H1 (cell line): Measurements from ENCODE around the gene C2CD4C. TPM values are rescaled to one million over a fixed set of nuclear protein-coding genes. Genes with fewer than 3 reads are reported as not detected.

Experiments
- CBX8 ChIP-seq: fragments of 300-800, 300-1000 bp; sonication (generic); IDR thresholded peaks from 2 replicates; pipeline ENCODE4 v1.7.1; 2016; ENCODE audit warnings: low read depth, low read length, borderline replicate concordance
- EZH2 ChIP-seq: fragments of 200-600 bp; sonication (generic); IDR thresholded peaks from 2 replicates; pipeline ENCODE4 v1.7.1; 2012; ENCODE audit warnings: low read depth, mild to moderate bottlenecking, moderate library complexity, low read length, inconsistent platforms; ENCODE audit not compliant: severe bottlenecking
- JUND ChIP-seq: IDR thresholded peaks from 2 replicates; pipeline ENCODE4 v1.6.1; 2011; ENCODE audit warnings: mild to moderate bottlenecking, improper control_type of control experiment, low read length
- KDM4A ChIP-seq: IDR thresholded peaks from one replicate; pipeline ENCODE4 v1.7.1; 2012; ENCODE audit warnings: low read depth, mild to moderate bottlenecking, moderate library complexity, low read length, inconsistent platforms; ENCODE audit not compliant: severe bottlenecking
- RAD21 ChIP-seq, 2 experiments: IDR thresholded peaks in 1 of 2; conservative IDR thresholded peaks in 1 of 2; 2 replicates each; pipeline ENCODE4 v1.6.1; 2011; ENCODE audit warnings: low read depth in 2 of 2, low read length in 2 of 2, improper control_type of control experiment in 1 of 2, inconsistent platforms in 1 of 2, mild to moderate bottlenecking in 1 of 2, moderate library complexity in 1 of 2
- SIN3A ChIP-seq, 2 experiments: IDR thresholded peaks in 1 of 2; conservative IDR thresholded peaks in 1 of 2; 2 replicates each; pipeline ENCODE4 v1.6.1; 2011 to 2012; ENCODE audit warnings: low read length in 2 of 2, improper control_type of control experiment in 1 of 2, low read depth in 1 of 2, mild to moderate bottlenecking in 1 of 2
- polyA plus RNA-seq, 7 experiments: library from polyadenylated mRNA; depleted of rRNA in 3 of 7; stranded (reverse) in 5 of 7; unstranded in 2 of 7; fragments of >200 nt in 5 of 7; fragments of 200-250 nt in 2 of 7; gene quantifications; 1 replicate in 5 of 7; 2 replicates in 1 of 7; 4 replicates in 1 of 7; pipeline versions ENCODE4 v1.2.1 to v1.2.3, GENCODE V29; 2011 to 2013; ENCODE audit warnings: missing spikeins in 2 of 7, mixed read lengths in 2 of 7
- total RNA-seq: library from RNA; stranded (reverse); fragmentation: NEBNext Ultra II Directional; extraction: Animal tissue kit (Norgen Biotek cat#: 25700); gene quantifications from 2 replicates; pipeline ENCODE4 v1.2.1, GENCODE V29; 2021
- TF ChIP-seq, protein P1 (sequence below): IDR thresholded peaks from 2 replicates; pipeline ENCODE4 v1.6.1; 2012; ENCODE audit warnings: inconsistent platforms
- TF ChIP-seq, protein P2 (sequence below): fragments of 300-600 bp; sonication (generic); IDR thresholded peaks from 2 replicates; pipeline ENCODE4 v1.7.1; 2012; ENCODE audit warnings: low read length, moderate library complexity, mild to moderate bottlenecking, inconsistent platforms; ENCODE audit not compliant: insufficient replicate concordance

C2CD4C gene
- total and polyA plus RNA-seq, 2 of the 8 experiments (the other 6 are each of a cell fraction or from before 2014, with no cell fraction given): 3.8 to 6.3 TPM

GRCh38 chr19:401866-402511 is 7.0 kb downstream of the C2CD4C start (continued):
- TF ChIP-seq KDM4A: no peak
- TF ChIP-seq, protein P1, sequence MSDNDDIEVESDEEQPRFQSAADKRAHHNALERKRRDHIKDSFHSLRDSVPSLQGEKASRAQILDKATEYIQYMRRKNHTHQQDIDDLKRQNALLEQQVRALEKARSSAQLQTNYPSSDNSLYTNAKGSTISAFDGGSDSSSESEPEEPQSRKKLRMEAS: no peak
- no peak for TF ChIP-seq EZH2
- no peak for TF ChIP-seq JUND
- TF ChIP-seq, protein P2, sequence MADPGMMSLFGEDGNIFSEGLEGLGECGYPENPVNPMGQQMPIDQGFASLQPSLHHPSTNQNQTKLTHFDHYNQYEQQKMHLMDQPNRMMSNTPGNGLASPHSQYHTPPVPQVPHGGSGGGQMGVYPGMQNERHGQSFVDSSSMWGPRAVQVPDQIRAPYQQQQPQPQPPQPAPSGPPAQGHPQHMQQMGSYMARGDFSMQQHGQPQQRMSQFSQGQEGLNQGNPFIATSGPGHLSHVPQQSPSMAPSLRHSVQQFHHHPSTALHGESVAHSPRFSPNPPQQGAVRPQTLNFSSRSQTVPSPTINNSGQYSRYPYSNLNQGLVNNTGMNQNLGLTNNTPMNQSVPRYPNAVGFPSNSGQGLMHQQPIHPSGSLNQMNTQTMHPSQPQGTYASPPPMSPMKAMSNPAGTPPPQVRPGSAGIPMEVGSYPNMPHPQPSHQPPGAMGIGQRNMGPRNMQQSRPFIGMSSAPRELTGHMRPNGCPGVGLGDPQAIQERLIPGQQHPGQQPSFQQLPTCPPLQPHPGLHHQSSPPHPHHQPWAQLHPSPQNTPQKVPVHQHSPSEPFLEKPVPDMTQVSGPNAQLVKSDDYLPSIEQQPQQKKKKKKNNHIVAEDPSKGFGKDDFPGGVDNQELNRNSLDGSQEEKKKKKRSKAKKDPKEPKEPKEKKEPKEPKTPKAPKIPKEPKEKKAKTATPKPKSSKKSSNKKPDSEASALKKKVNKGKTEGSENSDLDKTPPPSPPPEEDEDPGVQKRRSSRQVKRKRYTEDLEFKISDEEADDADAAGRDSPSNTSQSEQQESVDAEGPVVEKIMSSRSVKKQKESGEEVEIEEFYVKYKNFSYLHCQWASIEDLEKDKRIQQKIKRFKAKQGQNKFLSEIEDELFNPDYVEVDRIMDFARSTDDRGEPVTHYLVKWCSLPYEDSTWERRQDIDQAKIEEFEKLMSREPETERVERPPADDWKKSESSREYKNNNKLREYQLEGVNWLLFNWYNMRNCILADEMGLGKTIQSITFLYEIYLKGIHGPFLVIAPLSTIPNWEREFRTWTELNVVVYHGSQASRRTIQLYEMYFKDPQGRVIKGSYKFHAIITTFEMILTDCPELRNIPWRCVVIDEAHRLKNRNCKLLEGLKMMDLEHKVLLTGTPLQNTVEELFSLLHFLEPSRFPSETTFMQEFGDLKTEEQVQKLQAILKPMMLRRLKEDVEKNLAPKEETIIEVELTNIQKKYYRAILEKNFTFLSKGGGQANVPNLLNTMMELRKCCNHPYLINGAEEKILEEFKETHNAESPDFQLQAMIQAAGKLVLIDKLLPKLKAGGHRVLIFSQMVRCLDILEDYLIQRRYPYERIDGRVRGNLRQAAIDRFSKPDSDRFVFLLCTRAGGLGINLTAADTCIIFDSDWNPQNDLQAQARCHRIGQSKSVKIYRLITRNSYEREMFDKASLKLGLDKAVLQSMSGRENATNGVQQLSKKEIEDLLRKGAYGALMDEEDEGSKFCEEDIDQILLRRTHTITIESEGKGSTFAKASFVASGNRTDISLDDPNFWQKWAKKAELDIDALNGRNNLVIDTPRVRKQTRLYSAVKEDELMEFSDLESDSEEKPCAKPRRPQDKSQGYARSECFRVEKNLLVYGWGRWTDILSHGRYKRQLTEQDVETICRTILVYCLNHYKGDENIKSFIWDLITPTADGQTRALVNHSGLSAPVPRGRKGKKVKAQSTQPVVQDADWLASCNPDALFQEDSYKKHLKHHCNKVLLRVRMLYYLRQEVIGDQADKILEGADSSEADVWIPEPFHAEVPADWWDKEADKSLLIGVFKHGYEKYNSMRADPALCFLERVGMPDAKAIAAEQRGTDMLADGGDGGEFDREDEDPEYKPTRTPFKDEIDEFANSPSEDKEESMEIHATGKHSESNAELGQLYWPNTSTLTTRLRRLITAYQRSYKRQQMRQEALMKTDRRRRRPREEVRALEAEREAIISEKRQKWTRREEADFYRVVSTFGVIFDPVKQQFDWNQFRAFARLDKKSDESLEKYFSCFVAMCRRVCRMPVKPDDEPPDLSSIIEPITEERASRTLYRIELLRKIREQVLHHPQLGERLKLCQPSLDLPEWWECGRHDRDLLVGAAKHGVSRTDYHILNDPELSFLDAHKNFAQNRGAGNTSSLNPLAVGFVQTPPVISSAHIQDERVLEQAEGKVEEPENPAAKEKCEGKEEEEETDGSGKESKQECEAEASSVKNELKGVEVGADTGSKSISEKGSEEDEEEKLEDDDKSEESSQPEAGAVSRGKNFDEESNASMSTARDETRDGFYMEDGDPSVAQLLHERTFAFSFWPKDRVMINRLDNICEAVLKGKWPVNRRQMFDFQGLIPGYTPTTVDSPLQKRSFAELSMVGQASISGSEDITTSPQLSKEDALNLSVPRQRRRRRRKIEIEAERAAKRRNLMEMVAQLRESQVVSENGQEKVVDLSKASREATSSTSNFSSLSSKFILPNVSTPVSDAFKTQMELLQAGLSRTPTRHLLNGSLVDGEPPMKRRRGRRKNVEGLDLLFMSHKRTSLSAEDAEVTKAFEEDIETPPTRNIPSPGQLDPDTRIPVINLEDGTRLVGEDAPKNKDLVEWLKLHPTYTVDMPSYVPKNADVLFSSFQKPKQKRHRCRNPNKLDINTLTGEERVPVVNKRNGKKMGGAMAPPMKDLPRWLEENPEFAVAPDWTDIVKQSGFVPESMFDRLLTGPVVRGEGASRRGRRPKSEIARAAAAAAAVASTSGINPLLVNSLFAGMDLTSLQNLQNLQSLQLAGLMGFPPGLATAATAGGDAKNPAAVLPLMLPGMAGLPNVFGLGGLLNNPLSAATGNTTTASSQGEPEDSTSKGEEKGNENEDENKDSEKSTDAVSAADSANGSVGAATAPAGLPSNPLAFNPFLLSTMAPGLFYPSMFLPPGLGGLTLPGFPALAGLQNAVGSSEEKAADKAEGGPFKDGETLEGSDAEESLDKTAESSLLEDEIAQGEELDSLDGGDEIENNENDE: no peak
- TF ChIP-seq RAD21 (IDR thresholded peaks at IDR 0.05 in 1 of 2, conservative IDR thresholded peaks at IDR 0.05 in 1 of 2; ENCODE audit: low read depth in 2 of 2, low read length in 2 of 2): no peak
- TF ChIP-seq SIN3A (conservative IDR thresholded peaks at IDR 0.05 in 1 of 2, IDR thresholded peaks at IDR 0.05 in 1 of 2; ENCODE audit: low read depth in 1 of 2, low read length in 2 of 2): no peak
- no peak for TF ChIP-seq CBX8
